HepG2 (cell line): ENCODE measurements around the gene DYNC2H1. TPM values are rescaled to one million over a fixed set of nuclear protein-coding genes. Genes with fewer than 3 reads are reported as not detected.

Experiments
- ARNT2 ChIP-seq: sonication (generic); formaldehyde crosslinking; IDR thresholded peaks from 2 replicates; pipeline ENCODE4 v1.8.0; 2022; ENCODE audit warnings: mild to moderate bottlenecking, low read depth, missing genetic modification reagents, moderate library complexity
- CC2D1A ChIP-seq: sonication (generic); formaldehyde crosslinking; IDR thresholded peaks from 2 replicates; pipeline ENCODE4 v1.8.1; 2023; ENCODE audit warnings: mild to moderate bottlenecking, missing genetic modification reagents
- CHD2 ChIP-seq: IDR thresholded peaks from 2 replicates; pipeline ENCODE4 v1.6.1; 2011; ENCODE audit warnings: low read depth, low read length, improper control_type of control experiment
- ELK4 ChIP-seq: sonication (generic); formaldehyde crosslinking; IDR thresholded peaks from 2 replicates; pipeline ENCODE4 v1.9.0; 2021; ENCODE audit warnings: missing genetic modification reagents, borderline replicate concordance
- FOXK1 ChIP-seq: sonication (generic); formaldehyde crosslinking; IDR thresholded peaks from 2 replicates; pipeline ENCODE4 v1.4.0; 2020; ENCODE audit warnings: low read depth, missing genetic modification reagents, borderline replicate concordance
- IRF2 ChIP-seq: IDR thresholded peaks from 2 replicates; pipeline ENCODE4 v1.6.1; 2018; ENCODE audit warnings: missing genetic modification reagents, missing compliant biosample characterization
- PCBP2 ChIP-seq: fragments of 200-400 bp; formaldehyde crosslinking; optimal IDR thresholded peaks from 2 replicates; pipeline ENCODE3; 2018; ENCODE audit warnings: low read length, low read depth; ENCODE audit not compliant: poor library complexity, severe bottlenecking
- PRDM10 ChIP-seq: sonication (generic); formaldehyde crosslinking; IDR thresholded peaks from 2 replicates; pipeline ENCODE4 v1.4.0; 2020; ENCODE audit warnings: low read depth, missing genetic modification reagents
- SOX5 ChIP-seq: IDR thresholded peaks from 2 replicates; pipeline ENCODE4 v1.6.1; 2016; ENCODE audit warnings: borderline replicate concordance
- TCF7L2 ChIP-seq: IDR thresholded peaks from 2 replicates; pipeline ENCODE4 v1.6.1; 2011; ENCODE audit warnings: mild to moderate bottlenecking, low read depth, low read length, moderate library complexity
- THAP11 ChIP-seq: IDR thresholded peaks from 2 replicates; pipeline ENCODE4 v1.6.1; 2016; ENCODE audit warnings: missing biosample characterization, missing genetic modification reagents
- TOE1 ChIP-seq: sonication (generic); formaldehyde crosslinking; IDR thresholded peaks from 2 replicates; pipeline ENCODE4 v1.4.0; 2020; ENCODE audit warnings: mild to moderate bottlenecking, missing genetic modification reagents
- ZNF124 ChIP-seq: sonication (generic); formaldehyde crosslinking; IDR thresholded peaks from 2 replicates; pipeline ENCODE4 v1.4.0; 2020; ENCODE audit warnings: missing genetic modification reagents
- ZNF569 ChIP-seq: sonication (generic); formaldehyde crosslinking; IDR thresholded peaks from 2 replicates; pipeline ENCODE4 v1.5.0; 2020; ENCODE audit warnings: mild to moderate bottlenecking, missing genetic modification reagents, moderate library complexity, borderline replicate concordance
- ZNF607 ChIP-seq: sonication (generic); formaldehyde crosslinking; IDR thresholded peaks from 2 replicates; pipeline ENCODE4 v1.5.1; 2020; ENCODE audit warnings: missing genetic modification reagents, mild to moderate bottlenecking, borderline replicate concordance
- ZNF879 ChIP-seq: sonication (generic); formaldehyde crosslinking; IDR thresholded peaks from 2 replicates; pipeline ENCODE4 v1.8.1; 2023; ENCODE audit warnings: missing genetic modification reagents
- polyA plus RNA-seq, 8 experiments: library from polyadenylated mRNA; depleted of rRNA in 3 of 8; stranded (reverse) in 7 of 8; unstranded in 1 of 8; fragments of >200 nt; fragmentation: Illumina TruSeq in 4 of 8; extraction: Trizol in 4 of 8; gene quantifications; 2 replicates each; pipeline versions ENCODE4 v1.2.1 to v1.2.3, GENCODE V29; 2011 to 2016; ENCODE audit warnings: low read depth in 4 of 8, missing spikeins in 1 of 8, mixed read lengths in 1 of 8; ENCODE audit not compliant: insufficient read depth in 1 of 8
- total RNA-seq, 5 experiments: library from RNA; depleted of rRNA; stranded (reverse); fragments of >200 nt; fragmentation: Illumina TruSeq; extraction: Trizol; gene quantifications; 2 replicates each; pipeline ENCODE4 v1.2.3, GENCODE V29; 2016; ENCODE audit warnings: low read depth in 1 of 5
- TF ChIP-seq, protein P1 (sequence below): sonication (generic); formaldehyde crosslinking; IDR thresholded peaks from 2 replicates; pipeline ENCODE4 v1.8.0; 2022; ENCODE audit warnings: mild to moderate bottlenecking, missing genetic modification reagents, moderate library complexity
- TF ChIP-seq, protein P2 (sequence below): sonication (generic); formaldehyde crosslinking; IDR thresholded peaks from 2 replicates; pipeline ENCODE4 v1.4.0; 2020; ENCODE audit warnings: missing genetic modification reagents, mild to moderate bottlenecking, borderline replicate concordance

The DYNC2H1 gene
- total and polyA plus RNA-seq, 2 of the 13 experiments (the other 11 are each of a cell fraction or from before 2014, with no cell fraction given): 0.49 to 0.66 TPM

DNA sequence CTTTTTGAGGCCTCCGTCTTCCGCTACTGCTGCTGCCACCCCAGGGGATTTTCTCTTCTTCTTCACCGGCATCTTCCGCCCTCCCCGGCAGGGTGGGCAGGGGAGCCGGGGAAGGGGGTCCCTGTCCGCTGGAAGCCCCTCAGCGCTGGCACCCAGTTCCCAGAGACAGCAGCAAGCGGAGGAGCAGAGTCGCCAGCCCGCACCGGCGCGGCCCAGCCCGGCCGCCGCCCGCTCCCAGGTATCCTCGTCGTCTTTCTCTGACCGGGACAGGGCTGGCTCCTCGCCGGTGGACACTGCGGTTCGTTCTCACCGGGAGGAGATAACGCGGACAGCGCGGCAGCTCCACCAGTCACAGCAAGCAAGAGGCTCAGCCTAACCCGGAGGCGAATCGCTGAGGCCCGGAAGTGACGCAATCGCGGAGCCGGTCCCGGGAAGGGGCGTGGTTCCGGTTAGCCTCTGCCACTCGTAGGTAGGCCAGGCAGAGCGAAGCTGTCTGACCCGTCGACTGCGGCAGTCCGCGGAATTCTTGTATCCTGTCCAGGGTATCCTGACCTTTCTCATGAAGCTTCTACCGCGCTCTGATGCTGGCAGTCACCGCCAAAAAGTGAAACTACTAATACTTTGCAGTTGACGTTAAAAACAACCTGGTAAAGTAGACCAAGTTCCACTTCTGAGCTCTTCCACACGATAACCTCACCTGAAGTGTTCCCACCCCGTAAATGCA is 17.3 kb upstream of the DYNC2H1 start, which contains the start of gene DCUN1D5 (continued):
- TF ChIP-seq, protein P1, sequence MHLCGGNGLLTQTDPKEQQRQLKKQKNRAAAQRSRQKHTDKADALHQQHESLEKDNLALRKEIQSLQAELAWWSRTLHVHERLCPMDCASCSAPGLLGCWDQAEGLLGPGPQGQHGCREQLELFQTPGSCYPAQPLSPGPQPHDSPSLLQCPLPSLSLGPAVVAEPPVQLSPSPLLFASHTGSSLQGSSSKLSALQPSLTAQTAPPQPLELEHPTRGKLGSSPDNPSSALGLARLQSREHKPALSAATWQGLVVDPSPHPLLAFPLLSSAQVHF (CRISPR knock-in tag): peak; percentile 41; the same call in 1 of the 2 replicates
- TF ChIP-seq PRDM10 (CRISPR knock-in tag) (peak; percentile 73; the same call in 1 of the 2 replicates), THAP11 (CRISPR knock-in tag) (peak; percentile 92), PCBP2 (no peak), ELK4 (CRISPR knock-in tag) (no peak; the same call in 1 of the 2 replicates), SOX5 (CRISPR knock-in tag) (0 out of 2 replicates have a peak, but pooled peaks have one; percentile 28), ZNF607 (CRISPR knock-in tag) (peak; percentile 44; the same call in 1 of the 2 replicates), TCF7L2 (no peak), ARNT2 (CRISPR knock-in tag) (no peak), CHD2 (0 out of 2 replicates have a peak, but pooled peaks have one; percentile 49), TOE1 (CRISPR knock-in tag) (peak; percentile 73; the same call in 1 of the 2 replicates), ZNF569 (CRISPR knock-in tag) (no peak), IRF2 (peak; percentile 79; the same call in 1 of the 2 replicates), ZNF879 (CRISPR knock-in tag) (no peak), CC2D1A (CRISPR knock-in tag) (0 out of 2 replicates have a peak, but pooled peaks have one; percentile 15), FOXK1 (CRISPR knock-in tag) (peak; percentile 69; the same call in 1 of the 2 replicates), ZNF124 (peak; percentile 57; the same call in 1 of the 2 replicates)
- TF ChIP-seq, protein P2, sequence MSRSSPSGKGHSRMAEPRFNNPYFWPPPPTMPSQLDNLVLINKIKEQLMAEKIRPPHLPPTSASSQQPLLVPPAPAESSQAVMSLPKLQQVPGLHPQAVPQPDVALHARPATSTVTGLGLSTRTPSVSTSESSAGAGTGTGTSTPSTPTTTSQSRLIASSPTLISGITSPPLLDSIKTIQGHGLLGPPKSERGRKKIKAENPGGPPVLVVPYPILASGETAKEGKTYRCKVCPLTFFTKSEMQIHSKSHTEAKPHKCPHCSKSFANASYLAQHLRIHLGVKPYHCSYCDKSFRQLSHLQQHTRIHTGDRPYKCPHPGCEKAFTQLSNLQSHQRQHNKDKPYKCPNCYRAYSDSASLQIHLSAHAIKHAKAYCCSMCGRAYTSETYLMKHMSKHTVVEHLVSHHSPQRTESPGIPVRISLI (CRISPR knock-in tag): no peak; the same call in 1 of the 2 replicates
